Activated naive CD8-positive, alpha-beta T cell (primary cell): ENCODE results near the gene DUOXA1.

ENCODE experiments used
- H3K27ac Mint-ChIP-seq: one replicate; pipeline ENCODE4 v1.8.0; 2021; ENCODE audit warnings: mixed read lengths
- H3K27me3 Mint-ChIP-seq: one replicate; pipeline ENCODE4 v1.8.0; 2021; ENCODE audit warnings: mixed read lengths
- H3K36me3 Mint-ChIP-seq: one replicate; pipeline ENCODE4 v1.8.0; 2021; ENCODE audit warnings: mixed read lengths
- H3K4me1 Mint-ChIP-seq: one replicate; pipeline ENCODE4 v1.8.0; 2021; ENCODE audit warnings: low read depth, mixed read lengths
- H3K4me3 Mint-ChIP-seq: one replicate; pipeline ENCODE4 v1.8.0; 2021; ENCODE audit warnings: mild to moderate bottlenecking, mixed read lengths
- H3K9me3 Mint-ChIP-seq: one replicate; pipeline ENCODE4 v1.8.0; 2021; ENCODE audit warnings: low read depth, mixed read lengths

Gene DUOXA1

GRCh38 chr15:45130291-45131000 lies 767 bp upstream of the DUOXA1 start:
- peaks cover 36% of the 10 kb centered on the region for H3K27me3 Mint-ChIP-seq
- peak overlapping the region; percentile 41 for H3K4me3 Mint-ChIP-seq
- no peaks in the 10 kb centered on the region for H3K36me3 Mint-ChIP-seq
- peaks cover 14% of the 10 kb centered on the region for H3K4me1 Mint-ChIP-seq
- H3K9me3 Mint-ChIP-seq = no peaks in the 10 kb centered on the region
- no peak overlapping the region for H3K27ac Mint-ChIP-seq

- Mint-ChIP-seq H3K4me1 (peaks cover 7% of the 10 kb centered on the region), H3K27ac (no peak overlapping the region), H3K36me3 (no peaks in the 10 kb centered on the region), H3K4me3 (peak overlapping the region; percentile 61), H3K27me3 (peaks cover 33% of the 10 kb centered on the region), H3K9me3 (no peaks in the 10 kb centered on the region)
Observed at GRCh38 chr15:45128971-45129639, 574 bp downstream of the DUOXA1 start.

GRCh38 chr15:45126535-45127158 lies 3.0 kb downstream of the DUOXA1 start:
- H3K36me3 Mint-ChIP-seq = no peaks in the 10 kb centered on the region
- H3K27ac Mint-ChIP-seq = no peak overlapping the region
- H3K9me3 Mint-ChIP-seq = no peaks in the 10 kb centered on the region
- peaks cover 33% of the 10 kb centered on the region for H3K27me3 Mint-ChIP-seq
- no peak overlapping the region for H3K4me3 Mint-ChIP-seq
- peaks cover 7% of the 10 kb centered on the region for H3K4me1 Mint-ChIP-seq

GRCh38 chr15:45123397-45123796 lies 6.3 kb downstream of the DUOXA1 start:
- Mint-ChIP-seq H3K9me3 (no peaks in the 10 kb centered on the region), H3K4me3 (no peak overlapping the region), H3K4me1 (peaks cover under 1% of the 10 kb centered on the region), H3K36me3 (no peaks in the 10 kb centered on the region), H3K27me3 (peaks cover 31% of the 10 kb centered on the region), H3K27ac (no peak overlapping the region)

GRCh38 chr15:45122719-45123118 lies 7.0 kb downstream of the DUOXA1 start:
- Mint-ChIP-seq H3K36me3 (no peaks in the 10 kb centered on the region), H3K4me3 (no peak overlapping the region), H3K27me3 (peaks cover 31% of the 10 kb centered on the region)

GRCh38 chr15:45121706-45122417 lies 7.8 kb downstream of the DUOXA1 start:
- Mint-ChIP-seq H3K4me1 (peaks cover 12% of the 10 kb centered on the region), H3K27me3 (peaks cover 33% of the 10 kb centered on the region), H3K4me3 (no peak overlapping the region), H3K27ac (no peak overlapping the region), H3K9me3 (no peaks in the 10 kb centered on the region), H3K36me3 (no peaks in the 10 kb centered on the region)

More at GRCh38 chr15:45122719-45123118, 7.0 kb downstream of the DUOXA1 start:
- H3K4me1 Mint-ChIP-seq = peaks cover 5% of the 10 kb centered on the region
- H3K9me3 Mint-ChIP-seq = no peaks in the 10 kb centered on the region
- no peak overlapping the region for H3K27ac Mint-ChIP-seq

GRCh38 chr15:45121020-45121419 lies 8.7 kb downstream of the DUOXA1 start:
- Mint-ChIP-seq H3K4me3 (no peak overlapping the region), H3K27ac (no peak overlapping the region), H3K27me3 (peaks cover 33% of the 10 kb centered on the region), H3K9me3 (no peaks in the 10 kb centered on the region), H3K4me1 (peaks cover 18% of the 10 kb centered on the region), H3K36me3 (no peaks in the 10 kb centered on the region)

GRCh38 chr15:45120081-45120972 lies 9.4 kb downstream of the DUOXA1 start:
- Mint-ChIP-seq H3K9me3 (no peaks in the 10 kb centered on the region), H3K27ac (no peak overlapping the region), H3K4me1 (peaks cover 20% of the 10 kb centered on the region), H3K36me3 (no peaks in the 10 kb centered on the region), H3K4me3 (no peak overlapping the region), H3K27me3 (peaks cover 33% of the 10 kb centered on the region)

- H3K27ac Mint-ChIP-seq = no peak overlapping the region
- H3K9me3 Mint-ChIP-seq = no peaks in the 10 kb centered on the region
- no peaks in the 10 kb centered on the region for H3K36me3 Mint-ChIP-seq
- peaks cover 35% of the 10 kb centered on the region for H3K27me3 Mint-ChIP-seq
- H3K4me1 Mint-ChIP-seq = peaks cover 23% of the 10 kb centered on the region
- H3K4me3 Mint-ChIP-seq = no peak overlapping the region
Observed at GRCh38 chr15:45118996-45119395, 10.7 kb downstream of the DUOXA1 start.

GRCh38 chr15:45118131-45118588 lies 11.5 kb downstream of the DUOXA1 start:
- peaks cover 31% of the 10 kb centered on the region for H3K4me1 Mint-ChIP-seq
- no peaks in the 10 kb centered on the region for H3K36me3 Mint-ChIP-seq
- no peaks in the 10 kb centered on the region for H3K9me3 Mint-ChIP-seq
- H3K27me3 Mint-ChIP-seq = peaks cover 38% of the 10 kb centered on the region
- H3K27ac Mint-ChIP-seq = no peak overlapping the region
- peak overlapping the region; percentile 83 for H3K4me3 Mint-ChIP-seq

GRCh38 chr15:45117308-45118130 lies 12.2 kb downstream of the DUOXA1 start:
- H3K4me3 Mint-ChIP-seq = peak overlapping the region; percentile 83
- peaks cover 40% of the 10 kb centered on the region for H3K27me3 Mint-ChIP-seq
- no peaks in the 10 kb centered on the region for H3K36me3 Mint-ChIP-seq
- peaks cover 33% of the 10 kb centered on the region for H3K4me1 Mint-ChIP-seq
- H3K27ac Mint-ChIP-seq = no peak overlapping the region
- no peaks in the 10 kb centered on the region for H3K9me3 Mint-ChIP-seq

- no peaks in the 10 kb centered on the region for H3K9me3 Mint-ChIP-seq
Observed at GRCh38 chr15:45116482-45117307, 13.0 kb downstream of the DUOXA1 start.

GRCh38 chr15:45116006-45116481 lies 13.6 kb downstream of the DUOXA1 start:
- Mint-ChIP-seq H3K4me3 (peak overlapping the region; percentile 75), H3K27me3 (peaks cover 45% of the 10 kb centered on the region), H3K9me3 (no peaks in the 10 kb centered on the region), H3K4me1 (peaks cover 39% of the 10 kb centered on the region), H3K36me3 (no peaks in the 10 kb centered on the region), H3K27ac (no peak overlapping the region)

More at GRCh38 chr15:45116482-45117307, 13.0 kb downstream of the DUOXA1 start:
- H3K4me1 Mint-ChIP-seq = peaks cover 39% of the 10 kb centered on the region
- H3K4me3 Mint-ChIP-seq = peak overlapping the region; percentile 83
- no peaks in the 10 kb centered on the region for H3K36me3 Mint-ChIP-seq
- peaks cover 46% of the 10 kb centered on the region for H3K27me3 Mint-ChIP-seq
- no peak overlapping the region for H3K27ac Mint-ChIP-seq
